H1 (cell line): Measurements from ENCODE around the gene TMLHE. TPM values are rescaled to one million over a fixed set of nuclear protein-coding genes. Genes with fewer than 3 reads are reported as not detected.

Experiments used
- CTCF ChIA-PET: fragments of 300-600 bp; sonication (Branson Sonifier 250); formaldehyde crosslinking; loops from one replicate; lab custom pipeline; 2021; ENCODE audit not compliant: partially characterized antibody; lab: Charles Lee
- POLR2A ChIA-PET: fragments of 300-600 bp; sonication (Branson Sonifier 250); formaldehyde crosslinking; loops from one replicate; lab custom pipeline; 2021; ENCODE audit warnings: inconsistent platforms; ENCODE audit not compliant: partially characterized antibody; lab: Charles Lee
- DNase-seq, 2 experiments: peaks; one replicate each; pipeline versions ENCODE4 v3.0.0 to v3.0.0-alpha.2; 2010 to 2022; ENCODE audit warnings: low spot score in 2 of 2, low read depth in 1 of 2, mixed read lengths in 1 of 2
- FAIRE-seq: peaks from 2 replicates; lab custom pipeline; 2011; peaks lifted over from hg19 to GRCh38; lab: Jason Lieb, UNC
- H2AFZ ChIP-seq: 2 replicates; pipeline ENCODE4 v1.8.1; 2012; ENCODE audit warnings: low read length, inconsistent platforms
- H2AK5ac ChIP-seq: 2 replicates; pipeline ENCODE4 v1.6.1; 2013; ENCODE audit warnings: low read depth, low read length
- H2BK120ac ChIP-seq: replicated peaks from 2 replicates; pipeline ENCODE3; 2013; ENCODE audit warnings: low read depth, low read length, inconsistent platforms
- H2BK12ac ChIP-seq: 2 replicates; pipeline ENCODE4 v1.6.1; 2013; ENCODE audit warnings: low read depth, low read length
- H2BK15ac ChIP-seq: 2 replicates; pipeline ENCODE4 v1.6.1; 2013; ENCODE audit warnings: low read length
- H2BK20ac ChIP-seq: 2 replicates; pipeline ENCODE4 v1.6.1; 2013; ENCODE audit warnings: low read length
- H2BK5ac ChIP-seq: 2 replicates; pipeline ENCODE4 v1.6.1; 2013; ENCODE audit warnings: low read depth, low read length
- H3K14ac ChIP-seq: 2 replicates; pipeline ENCODE4 v1.6.1; 2013; ENCODE audit warnings: inconsistent platforms; ENCODE audit not compliant: insufficient read length
- H3K18ac ChIP-seq: 2 replicates; pipeline ENCODE4 v1.6.1; 2013; ENCODE audit warnings: low read length; ENCODE audit errors: extremely low read depth
- H3K23ac ChIP-seq: 2 replicates; pipeline ENCODE4 v1.6.1; 2013; ENCODE audit warnings: inconsistent platforms; ENCODE audit not compliant: insufficient read length
- H3K23me2 ChIP-seq: 2 replicates; pipeline ENCODE4 v1.6.1; 2013; ENCODE audit warnings: low read depth, low read length
- H3K27ac ChIP-seq: 2 replicates; pipeline ENCODE4 v1.6.1; 2011; ENCODE audit warnings: low read depth, low read length, inconsistent platforms
- H3K27me3 ChIP-seq, 4 experiments: replicated peaks in 1 of 4; 1 replicate in 1 of 4; 2 replicates in 3 of 4; pipeline versions ENCODE4 v1.6.1 to v1.8.1; 2011 to 2013; ENCODE audit warnings: low read length in 3 of 4, mild to moderate bottlenecking in 3 of 4, inconsistent platforms in 2 of 4, mixed read lengths in 2 of 4, moderate library complexity in 1 of 4; ENCODE audit not compliant: control insufficient read depth in 3 of 4, insufficient read depth in 3 of 4; ENCODE audit errors: extremely low read depth in 1 of 4
- H3K36me3 ChIP-seq, 4 experiments: 2 replicates each; pipeline versions ENCODE4 v1.6.1 to v1.8.1; 2011 to 2013; ENCODE audit warnings: mild to moderate bottlenecking in 4 of 4, low read length in 3 of 4, moderate library complexity in 2 of 4, control low read depth in 1 of 4, inconsistent platforms in 1 of 4; ENCODE audit not compliant: insufficient read depth in 4 of 4, control insufficient read depth in 2 of 4
- H3K4ac ChIP-seq: replicated peaks from 2 replicates; pipeline ENCODE3; 2013; ENCODE audit warnings: low read length, low read depth, mixed read lengths, inconsistent platforms; ENCODE audit not compliant: insufficient read length
- H3K4me1 ChIP-seq, 4 experiments: replicated peaks in 1 of 4; 1 replicate in 1 of 4; 2 replicates in 3 of 4; pipeline versions ENCODE4 v1.6.1 to v1.8.1; 2011 to 2013; ENCODE audit warnings: low read length in 3 of 4, inconsistent platforms in 2 of 4, mixed read lengths in 1 of 4; ENCODE audit not compliant: insufficient read depth in 4 of 4, control insufficient read depth in 3 of 4
- H3K4me2 ChIP-seq, 2 experiments: 2 replicates each; pipeline versions ENCODE4 v1.6.1 to v1.8.1; 2011 to 2013; ENCODE audit warnings: low read depth in 2 of 2, low read length in 2 of 2, control low read depth in 1 of 2, inconsistent platforms in 1 of 2, mild to moderate bottlenecking in 1 of 2; ENCODE audit not compliant: insufficient read depth in 1 of 2
- H3K4me3 ChIP-seq, 4 experiments: fragments of 200-600, 300-600 bp in 1 of 4; sonication (generic), shearing (Covaris generic), sonication (Bioruptor Twin) in 1 of 4; 2 replicates each; pipeline versions ENCODE4 v1.5.1 to v1.8.1; 2011 to 2016; ENCODE audit warnings: low read length in 4 of 4, low read depth in 3 of 4, control low read depth in 2 of 4, inconsistent platforms in 2 of 4, mild to moderate bottlenecking in 2 of 4, mixed read lengths in 1 of 4, moderate library complexity in 1 of 4; ENCODE audit not compliant: insufficient read depth in 2 of 4; ENCODE audit errors: extremely low read depth in 1 of 4
- H3K56ac ChIP-seq: replicated peaks from 2 replicates; pipeline ENCODE3; 2013; ENCODE audit warnings: low read depth, mild to moderate bottlenecking, mixed read lengths, low read length, inconsistent platforms; ENCODE audit not compliant: insufficient read length
- H3K79me1 ChIP-seq: 2 replicates; pipeline ENCODE4 v1.6.1; 2013; ENCODE audit warnings: low read depth, low read length, control low read depth
- H3K79me2 ChIP-seq, 2 experiments: 2 replicates each; pipeline versions ENCODE4 v1.6.1 to v1.8.1; 2012 to 2013; ENCODE audit warnings: low read length in 2 of 2, mild to moderate bottlenecking in 2 of 2, inconsistent platforms in 1 of 2; ENCODE audit not compliant: insufficient read depth in 2 of 2, control insufficient read depth in 1 of 2
- H3K9ac ChIP-seq, 4 experiments: replicated peaks in 1 of 4; 1 replicate in 1 of 4; 2 replicates in 3 of 4; pipeline versions ENCODE4 v1.6.1 to v1.8.1; 2011 to 2013; ENCODE audit warnings: low read depth in 3 of 4, low read length in 3 of 4, control low read depth in 2 of 4, mild to moderate bottlenecking in 2 of 4, moderate library complexity in 2 of 4, inconsistent platforms in 1 of 4; ENCODE audit errors: extremely low read depth in 1 of 4
- H3K9me3 ChIP-seq, 2 experiments: 2 replicates each; pipeline versions ENCODE4 v1.6.1 to v1.8.1; 2012 to 2013; ENCODE audit warnings: mild to moderate bottlenecking in 2 of 2, moderate library complexity in 2 of 2, control low read depth in 1 of 2, inconsistent platforms in 1 of 2, low read depth in 1 of 2, low read length in 1 of 2, mixed read lengths in 1 of 2; ENCODE audit not compliant: insufficient read depth in 2 of 2
- H4K20me1 ChIP-seq, 2 experiments: replicated peaks in 1 of 2; 2 replicates each; pipeline versions ENCODE3 to v1.8.1; 2011 to 2013; ENCODE audit warnings: inconsistent platforms in 2 of 2, low read length in 2 of 2, mild to moderate bottlenecking in 1 of 2; ENCODE audit not compliant: insufficient read depth in 2 of 2, control insufficient read depth in 1 of 2
- H4K5ac ChIP-seq: 2 replicates; pipeline ENCODE4 v1.6.1; 2013; ENCODE audit warnings: low read length, low read depth, mixed read lengths, inconsistent platforms; ENCODE audit not compliant: insufficient read length
- H4K8ac ChIP-seq: 2 replicates; pipeline ENCODE4 v1.8.0; 2013; ENCODE audit warnings: mild to moderate bottlenecking, moderate library complexity, low read length, inconsistent platforms; ENCODE audit not compliant: insufficient read depth; ENCODE audit errors: extremely low read depth
- H4K91ac ChIP-seq: replicated peaks from 2 replicates; pipeline ENCODE3; 2013; ENCODE audit warnings: low read length, mixed read lengths, inconsistent platforms; ENCODE audit not compliant: insufficient read length
- CHD2 ChIP-seq: IDR thresholded peaks from 2 replicates; pipeline ENCODE4 v1.6.1; 2012; ENCODE audit warnings: low read length, improper control_type of control experiment
- RAD21 ChIP-seq, 2 experiments: IDR thresholded peaks in 1 of 2; conservative IDR thresholded peaks in 1 of 2; 2 replicates each; pipeline ENCODE4 v1.6.1; 2011; ENCODE audit warnings: low read depth in 2 of 2, low read length in 2 of 2, improper control_type of control experiment in 1 of 2, inconsistent platforms in 1 of 2, mild to moderate bottlenecking in 1 of 2, moderate library complexity in 1 of 2
- WGBS, 2 experiments: shearing (Covaris generic) in 1 of 2; methylation state at CpG; one replicate each; pipeline versions ENCODE4 v1.1.6 to v1.1.7; 2013 to 2015; ENCODE audit warnings: low lambda C conversion rate in 2 of 2, mixed read lengths in 2 of 2, inconsistent platforms in 1 of 2, low coverage in 1 of 2, missing lambda C conversion rate in 1 of 2; ENCODE audit not compliant: insufficient replicate concordance in 2 of 2, insufficient coverage in 1 of 2, insufficient read length in 1 of 2; ENCODE audit errors: extremely low coverage in 1 of 2, missing lambda C conversion rate in 1 of 2; 5-methylcytosine and 5-hydroxymethylcytosine counted together
- polyA plus RNA-seq, 7 experiments: library from polyadenylated mRNA; depleted of rRNA in 3 of 7; stranded (reverse) in 5 of 7; unstranded in 2 of 7; fragments of >200 nt in 5 of 7; fragments of 200-250 nt in 2 of 7; gene quantifications; 1 replicate in 5 of 7; 2 replicates in 1 of 7; 4 replicates in 1 of 7; pipeline versions ENCODE4 v1.2.1 to v1.2.3, GENCODE V29; 2011 to 2013; ENCODE audit warnings: missing spikeins in 2 of 7, mixed read lengths in 2 of 7
- total RNA-seq: library from RNA; stranded (reverse); fragmentation: NEBNext Ultra II Directional; extraction: Animal tissue kit (Norgen Biotek cat#: 25700); gene quantifications from 2 replicates; pipeline ENCODE4 v1.2.1, GENCODE V29; 2021

Gene TMLHE
- total and polyA plus RNA-seq, 2 of the 8 experiments (the other 6 are each of a cell fraction or from before 2014, with no cell fraction given), result 9.1 to 10.3 TPM

- Histone ChIP-seq H3K79me2 (no peaks in the 10 kb centered on the region), H3K79me1 (no peaks in the 10 kb centered on the region), H3K4me1 (no peaks in the 10 kb centered on the region), H3K27me3 (no peaks in the 10 kb centered on the region), H2BK120ac (no peak overlapping the region), H3K4me2 (no peak overlapping the region), H3K9ac (no peak overlapping the region), H4K91ac (no peak overlapping the region), H2BK12ac (no peak overlapping the region), H4K5ac (no peak overlapping the region), H3K4me3 (no peak overlapping the region), H4K20me1 (no peaks in the 10 kb centered on the region), H3K23me2 (no peaks in the 10 kb centered on the region), H3K9me3 (no peaks in the 10 kb centered on the region), H3K23ac (no peak overlapping the region), H3K36me3 (no peaks in the 10 kb centered on the region), H3K4ac (no peak overlapping the region), H3K14ac (no peak overlapping the region), H4K8ac (no peak overlapping the region), H2BK15ac (no peak overlapping the region), H2AK5ac (no peak overlapping the region), H2BK5ac (no peak overlapping the region), H3K18ac (no peak overlapping the region), H2AFZ (0 out of 2 replicates have a peak overlapping the region, but pooled peaks have one; percentile 13), H3K27ac (no peak overlapping the region), H2BK20ac (no peak overlapping the region), H3K56ac (no peak overlapping the region)
- WGBS, 2 experiments, result 94% methylated on average over 2 of the region's 2 CpGs; no CpG with 5 or more reads in 1 of the 2 experiments
- DNase-seq (no peak), FAIRE-seq (no peak)
- ChIA-PET CTCF (no interaction called here), POLR2A (interaction anchor here (0.8 kb wide), 1 partner anchor 33 kb away, joined by 3 read pairs; the partner anchor contains the start of gene SPRY3)
- peak in 1 of 2 experiments; percentile 17; a peak in 1 of 4 replicates for TF ChIP-seq RAD21 (IDR thresholded peaks at IDR 0.05 in 1 of 2, conservative IDR thresholded peaks at IDR 0.05 in 1 of 2; ENCODE audit: low read depth in 2 of 2, low read length in 2 of 2)
- no peak for TF ChIP-seq CHD2
These were observed 32.4 kb upstream of the TMLHE start for GRCh38 chrX:155645180-155645579.
